Activated T-cell treated with anti-CD3 and anti-CD28 coated beads, Interleukin-2, amount 50 U/mL, for 4 hours (primary cell): ENCODE results near the gene SUPT4H1. TPM values are rescaled to one million over a fixed set of nuclear protein-coding genes. Genes with fewer than 3 reads are reported as not detected.

Experiments
- ATAC-seq, 2 donors: fragments of 200-7000 bp; cut with Tn5 transposase; one replicate each; pipeline ENCODE4 v1.10.0; 2021
- DNase-seq: peaks from one replicate; pipeline ENCODE4 v3.0.0-alpha.2; 2020
- H3K27me3 Mint-ChIP-seq: one replicate; pipeline ENCODE4 v1.8.0; 2021; ENCODE audit warnings: low read depth, mixed read lengths
- H3K36me3 Mint-ChIP-seq: one replicate; pipeline ENCODE4 v1.8.0; 2022; ENCODE audit warnings: mixed read lengths; ENCODE audit not compliant: insufficient read depth
- H3K4me1 Mint-ChIP-seq: one replicate; pipeline ENCODE4 v1.8.0; 2021; ENCODE audit warnings: low read depth, mixed read lengths
- H3K4me3 Mint-ChIP-seq: one replicate; pipeline ENCODE4 v1.8.0; 2021; ENCODE audit warnings: mild to moderate bottlenecking, moderate library complexity, mixed read lengths
- H3K9me3 Mint-ChIP-seq: one replicate; pipeline ENCODE4 v1.8.0; 2021; ENCODE audit warnings: mixed read lengths
- total RNA-seq, 3 donors: library from RNA; stranded (reverse); gene quantifications; one replicate each; pipeline ENCODE4 v1.2.1, GENCODE V29; 2021

SUPT4H1 gene
- total RNA-seq, 3 donors from 2014 or later, result 144 to 154 (median 152) TPM

- Mint-ChIP-seq H3K27me3 (no peaks in the 10 kb centered on the region), H3K9me3 (no peaks in the 10 kb centered on the region), H3K4me1 (peaks cover 28% of the 10 kb centered on the region), H3K36me3 (no peaks in the 10 kb centered on the region), H3K4me3 (no peak overlapping the region)
- DNase-seq (no peak), ATAC-seq (no peak)
Measured at GRCh38 chr17:58375256-58375655, 23.3 kb upstream of the SUPT4H1 start.

- ATAC-seq (no peak), DNase-seq (no peak)
- no peaks in the 10 kb centered on the region for H3K27me3 Mint-ChIP-seq
- H3K9me3 Mint-ChIP-seq, result no peaks in the 10 kb centered on the region
- H3K36me3 Mint-ChIP-seq, result no peaks in the 10 kb centered on the region
- H3K4me3 Mint-ChIP-seq, result no peak overlapping the region
- H3K4me1 Mint-ChIP-seq, result peaks cover 22% of the 10 kb centered on the region
Measured at GRCh38 chr17:58373923-58374322, 21.9 kb upstream of the SUPT4H1 start.

GRCh38 chr17:58373003-58373402 is 21.0 kb upstream of the SUPT4H1 start:
- DNase-seq, result no peak
- no peak for ATAC-seq
- no peaks in the 10 kb centered on the region for H3K36me3 Mint-ChIP-seq
- H3K4me1 Mint-ChIP-seq, result peaks cover 17% of the 10 kb centered on the region
- no peaks in the 10 kb centered on the region for H3K27me3 Mint-ChIP-seq
- H3K4me3 Mint-ChIP-seq, result no peak overlapping the region
- no peaks in the 10 kb centered on the region for H3K9me3 Mint-ChIP-seq

- Mint-ChIP-seq H3K36me3 (no peaks in the 10 kb centered on the region), H3K4me1 (peaks cover 15% of the 10 kb centered on the region), H3K9me3 (no peaks in the 10 kb centered on the region), H3K27me3 (no peaks in the 10 kb centered on the region), H3K4me3 (no peak overlapping the region)
- DNase-seq (no peak), ATAC-seq (no peak)
Measured at GRCh38 chr17:58371300-58371950, 19.4 kb upstream of the SUPT4H1 start.

GRCh38 chr17:58370716-58371115 is 18.7 kb upstream of the SUPT4H1 start:
- DNase-seq, result no peak
- no peak overlapping the region for H3K4me3 Mint-ChIP-seq

GRCh38 chr17:58370309-58370708 is 18.3 kb upstream of the SUPT4H1 start:
- DNase-seq, result no peak
- H3K4me1 Mint-ChIP-seq, result peaks cover 21% of the 10 kb centered on the region
- H3K9me3 Mint-ChIP-seq, result no peaks in the 10 kb centered on the region
- H3K4me3 Mint-ChIP-seq, result no peak overlapping the region
- ATAC-seq, result no peak
- H3K36me3 Mint-ChIP-seq, result no peaks in the 10 kb centered on the region
- H3K27me3 Mint-ChIP-seq, result no peaks in the 10 kb centered on the region

More at GRCh38 chr17:58370716-58371115, 18.7 kb upstream of the SUPT4H1 start:
- H3K9me3 Mint-ChIP-seq, result no peaks in the 10 kb centered on the region
- no peak for ATAC-seq
- peaks cover 21% of the 10 kb centered on the region for H3K4me1 Mint-ChIP-seq
- no peaks in the 10 kb centered on the region for H3K36me3 Mint-ChIP-seq
- H3K27me3 Mint-ChIP-seq, result no peaks in the 10 kb centered on the region

GRCh38 chr17:58369214-58370031 is 17.4 kb upstream of the SUPT4H1 start:
- ATAC-seq (no peak), DNase-seq (no peak)
- no peaks in the 10 kb centered on the region for H3K36me3 Mint-ChIP-seq
- no peaks in the 10 kb centered on the region for H3K27me3 Mint-ChIP-seq
- no peak overlapping the region for H3K4me3 Mint-ChIP-seq
- peaks cover 21% of the 10 kb centered on the region for H3K4me1 Mint-ChIP-seq
- no peaks in the 10 kb centered on the region for H3K9me3 Mint-ChIP-seq

- Mint-ChIP-seq H3K4me1 (peaks cover 21% of the 10 kb centered on the region), H3K9me3 (no peaks in the 10 kb centered on the region), H3K4me3 (no peak overlapping the region), H3K27me3 (no peaks in the 10 kb centered on the region), H3K36me3 (no peaks in the 10 kb centered on the region)
- no peak for DNase-seq
- ATAC-seq, result no peak
Measured at GRCh38 chr17:58368860-58369213, 16.8 kb upstream of the SUPT4H1 start.

- Mint-ChIP-seq H3K4me1 (peaks cover 21% of the 10 kb centered on the region), H3K36me3 (no peaks in the 10 kb centered on the region), H3K9me3 (no peaks in the 10 kb centered on the region), H3K4me3 (no peak overlapping the region), H3K27me3 (no peaks in the 10 kb centered on the region)
- no peak for ATAC-seq
- DNase-seq, result no peak
Measured at GRCh38 chr17:58367461-58367860, 15.5 kb upstream of the SUPT4H1 start.

- H3K9me3 Mint-ChIP-seq, result no peaks in the 10 kb centered on the region
- DNase-seq (no peak), ATAC-seq (no peak)
- H3K27me3 Mint-ChIP-seq, result no peaks in the 10 kb centered on the region
- no peak overlapping the region for H3K4me3 Mint-ChIP-seq
- H3K36me3 Mint-ChIP-seq, result no peaks in the 10 kb centered on the region
- H3K4me1 Mint-ChIP-seq, result peaks cover 21% of the 10 kb centered on the region
Measured at GRCh38 chr17:58365980-58366595, 14.1 kb upstream of the SUPT4H1 start.

GRCh38 chr17:58365185-58365979 is 13.4 kb upstream of the SUPT4H1 start:
- DNase-seq (no peak), ATAC-seq (no peak)
- Mint-ChIP-seq H3K4me3 (no peak overlapping the region), H3K36me3 (no peaks in the 10 kb centered on the region), H3K9me3 (no peaks in the 10 kb centered on the region), H3K27me3 (no peaks in the 10 kb centered on the region), H3K4me1 (peaks cover 17% of the 10 kb centered on the region)

GRCh38 chr17:58364270-58364942 is 12.4 kb upstream of the SUPT4H1 start:
- Mint-ChIP-seq H3K27me3 (no peaks in the 10 kb centered on the region), H3K9me3 (no peaks in the 10 kb centered on the region), H3K4me1 (peaks cover 13% of the 10 kb centered on the region), H3K4me3 (no peak overlapping the region), H3K36me3 (no peaks in the 10 kb centered on the region)
- no peak for ATAC-seq
- no peak for DNase-seq

GRCh38 chr17:58363457-58364185 is 11.6 kb upstream of the SUPT4H1 start:
- Mint-ChIP-seq H3K4me3 (no peak overlapping the region), H3K9me3 (no peaks in the 10 kb centered on the region), H3K4me1 (peaks cover 9% of the 10 kb centered on the region), H3K27me3 (no peaks in the 10 kb centered on the region), H3K36me3 (no peaks in the 10 kb centered on the region)
- ATAC-seq, result no peak
- DNase-seq, result no peak
